Mammary epithelial cell (primary cell): ENCODE data around the gene ARID1B.

Source experiments
- EZH2 ChIP-seq: IDR thresholded peaks from 2 replicates; pipeline ENCODE4 v1.6.1; 2012; ENCODE audit warnings: low read length, inconsistent platforms, borderline replicate concordance
- TF ChIP-seq, protein P1 (sequence below), 2 donors: IDR thresholded peaks in 1 of 2; conservative IDR thresholded peaks in 1 of 2; 2 replicates each; pipeline ENCODE4 v1.5.1; 2011 to 2012; ENCODE audit warnings: inconsistent platforms in 2 of 2, low read length in 2 of 2, mild to moderate bottlenecking in 2 of 2, control low read depth in 1 of 2, low read depth in 1 of 2; ENCODE audit not compliant: insufficient read depth in 1 of 2; ENCODE audit errors: extremely low read depth in 1 of 2

DNA sequence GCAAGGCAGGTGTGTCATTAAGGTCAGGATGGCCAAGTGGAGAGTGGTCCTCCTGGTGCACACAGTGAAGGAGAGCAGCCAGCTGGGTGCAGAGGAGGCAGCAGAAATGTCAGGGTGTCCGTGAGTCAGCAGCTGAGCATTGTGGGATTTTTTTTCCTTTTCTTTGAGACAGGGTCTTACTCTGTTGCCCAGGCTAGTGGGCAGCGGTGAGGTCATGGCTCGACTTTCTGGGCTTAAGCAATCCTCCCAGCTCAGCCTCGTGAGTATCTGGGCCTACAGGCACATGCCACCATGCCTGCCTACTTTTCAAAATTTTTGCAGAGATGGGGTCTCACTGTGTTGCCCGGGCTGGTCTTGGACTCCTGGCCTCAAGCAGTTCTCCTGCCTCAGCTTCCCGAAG, 16.0 kb downstream of the ARID1B start:
- TF ChIP-seq, protein P1, sequence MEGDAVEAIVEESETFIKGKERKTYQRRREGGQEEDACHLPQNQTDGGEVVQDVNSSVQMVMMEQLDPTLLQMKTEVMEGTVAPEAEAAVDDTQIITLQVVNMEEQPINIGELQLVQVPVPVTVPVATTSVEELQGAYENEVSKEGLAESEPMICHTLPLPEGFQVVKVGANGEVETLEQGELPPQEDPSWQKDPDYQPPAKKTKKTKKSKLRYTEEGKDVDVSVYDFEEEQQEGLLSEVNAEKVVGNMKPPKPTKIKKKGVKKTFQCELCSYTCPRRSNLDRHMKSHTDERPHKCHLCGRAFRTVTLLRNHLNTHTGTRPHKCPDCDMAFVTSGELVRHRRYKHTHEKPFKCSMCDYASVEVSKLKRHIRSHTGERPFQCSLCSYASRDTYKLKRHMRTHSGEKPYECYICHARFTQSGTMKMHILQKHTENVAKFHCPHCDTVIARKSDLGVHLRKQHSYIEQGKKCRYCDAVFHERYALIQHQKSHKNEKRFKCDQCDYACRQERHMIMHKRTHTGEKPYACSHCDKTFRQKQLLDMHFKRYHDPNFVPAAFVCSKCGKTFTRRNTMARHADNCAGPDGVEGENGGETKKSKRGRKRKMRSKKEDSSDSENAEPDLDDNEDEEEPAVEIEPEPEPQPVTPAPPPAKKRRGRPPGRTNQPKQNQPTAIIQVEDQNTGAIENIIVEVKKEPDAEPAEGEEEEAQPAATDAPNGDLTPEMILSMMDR (conservative IDR thresholded peaks at IDR 0.05 in 1 of 2, IDR thresholded peaks at IDR 0.05 in 1 of 2; ENCODE audit: extremely low read depth in 1 of 2, insufficient read depth in 1 of 2, low read depth in 1 of 2, low read length in 2 of 2) = no peak
- TF ChIP-seq EZH2 = no peak
